OCI-LY3 (cell line): Measurements from ENCODE around the gene RBM20.

Source experiments
- H2AFZ ChIP-seq: fragments of 200-600, 300-600 bp; shearing (Covaris generic); 2 replicates; pipeline ENCODE4 v1.6.0; 2014; ENCODE audit warnings: antibody characterized with exemption, low read depth, low read length
- H3K27ac ChIP-seq: fragments of 200-600, 300-600 bp; sonication (generic); 2 replicates; pipeline ENCODE4 v1.5.1; 2014; ENCODE audit warnings: mild to moderate bottlenecking, low read length, moderate library complexity, mixed read lengths
- H3K27me3 ChIP-seq: fragments of 200-600, 300-600 bp; sonication (generic); 2 replicates; pipeline ENCODE4 v1.6.1; 2014; ENCODE audit warnings: low read depth, low read length, mixed read lengths
- H3K36me3 ChIP-seq: fragments of 200-600, 300-600 bp; sonication (generic); replicated peaks from 2 replicates; pipeline ENCODE3; 2014; ENCODE audit warnings: low read depth, low read length, mixed read lengths
- H3K4me1 ChIP-seq: fragments of 300-600, 200-600 bp; sonication (generic); 2 replicates; pipeline ENCODE4 v1.6.1; 2014; ENCODE audit warnings: low read length, mixed read lengths
- H3K4me2 ChIP-seq: fragments of 200-600, 300-600 bp; sonication (generic); 2 replicates; pipeline ENCODE4 v1.6.1; 2014; ENCODE audit warnings: low read length, mixed read lengths
- H3K4me3 ChIP-seq: fragments of 300-600, 200-600 bp; sonication (generic); 2 replicates; pipeline ENCODE4 v1.5.1; 2014; ENCODE audit warnings: antibody characterized with exemption, mild to moderate bottlenecking, low read length, moderate library complexity
- H3K79me2 ChIP-seq: fragments of 300-600, 200-600 bp; shearing (Covaris generic); 2 replicates; pipeline ENCODE4 v1.6.1; 2014; ENCODE audit warnings: mild to moderate bottlenecking, low read length, mixed read lengths
- H3K9ac ChIP-seq: fragments of 300-600, 200-600 bp; shearing (Covaris generic); 2 replicates; pipeline ENCODE4 v1.6.0; 2014; ENCODE audit warnings: mild to moderate bottlenecking, low read length, moderate library complexity
- H3K9me3 ChIP-seq: fragments of 200-600, 300-600 bp; shearing (Covaris generic); 2 replicates; pipeline ENCODE4 v1.6.1; 2014; ENCODE audit warnings: low read length, mixed read lengths; ENCODE audit not compliant: insufficient read depth
- H4K20me1 ChIP-seq: fragments of 200-600, 300-600 bp; sonication (generic); 2 replicates; pipeline ENCODE4 v1.6.1; 2016; ENCODE audit warnings: low read length, mixed read lengths; ENCODE audit not compliant: insufficient read depth
- CTCF ChIP-seq: fragments of 200-600, 300-600 bp; sonication (generic); IDR thresholded peaks from 2 replicates; pipeline ENCODE4 v1.5.1; 2014; ENCODE audit warnings: antibody characterized with exemption, low read length, low read depth
- EZH2phosphoT487 ChIP-seq: fragments of 200-600 bp; shearing (Covaris generic); IDR thresholded peaks from 2 replicates; pipeline ENCODE4 v1.6.1; 2018; ENCODE audit warnings: antibody characterized with exemption, mixed run types, low read depth

RBM20 gene

DNA sequence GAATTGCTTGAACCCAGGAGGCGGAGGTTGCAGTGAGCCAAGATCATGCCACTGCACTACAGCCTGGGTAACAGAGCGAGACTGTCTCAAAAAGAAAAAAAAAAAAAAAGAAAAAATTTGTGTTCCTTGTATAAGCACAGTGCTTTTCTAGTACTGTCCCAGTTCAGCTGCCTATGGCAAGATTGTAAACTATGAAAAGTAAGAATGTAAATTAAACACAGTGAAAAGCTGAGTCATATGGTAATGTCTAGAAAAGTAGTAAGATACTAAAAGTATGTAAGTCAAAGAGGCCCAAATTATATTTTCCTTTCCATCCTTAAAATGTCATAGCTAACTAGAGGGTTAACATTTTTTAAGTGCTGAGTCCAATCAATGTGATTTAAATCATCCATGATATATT lies 42.8 kb downstream of the RBM20 start:
- H3K27ac ChIP-seq = no peak overlapping the region

GRCh38 chr10:110687400-110687799 lies 43.3 kb downstream of the RBM20 start:
- Histone ChIP-seq H3K9me3 (no peaks in the 10 kb centered on the region), H3K36me3 (no peaks in the 10 kb centered on the region), H3K4me3 (no peak overlapping the region), H3K4me1 (0 out of 2 replicates have a peak, but pooled peaks cover 1% of the 10 kb centered on the region), H2AFZ (no peak overlapping the region), H3K27me3 (peaks cover 11% of the 10 kb centered on the region; the same call in 1 of the 2 replicates), H3K9ac (no peak overlapping the region), H3K79me2 (no peaks in the 10 kb centered on the region), H3K4me2 (no peak overlapping the region), H3K27ac (no peak overlapping the region), H4K20me1 (no peaks in the 10 kb centered on the region)
- TF ChIP-seq CTCF (no peak), EZH2phosphoT487 (no peak)

More for the DNA sequence above, 42.8 kb downstream of the RBM20 start:
- peaks cover 12% of the 10 kb centered on the region; the same call in 1 of the 2 replicates for H3K27me3 ChIP-seq
- no peaks in the 10 kb centered on the region for H3K36me3 ChIP-seq
- no peak overlapping the region for H2AFZ ChIP-seq
- H3K4me3 ChIP-seq = no peak overlapping the region
- H4K20me1 ChIP-seq = no peaks in the 10 kb centered on the region
- H3K9me3 ChIP-seq = no peaks in the 10 kb centered on the region
- no peak overlapping the region for H3K9ac ChIP-seq
- no peaks in the 10 kb centered on the region for H3K79me2 ChIP-seq
- TF ChIP-seq CTCF (no peak), EZH2phosphoT487 (no peak)
- no peak overlapping the region for H3K4me2 ChIP-seq
- H3K4me1 ChIP-seq = 0 out of 2 replicates have a peak, but pooled peaks cover 5% of the 10 kb centered on the region

DNA sequence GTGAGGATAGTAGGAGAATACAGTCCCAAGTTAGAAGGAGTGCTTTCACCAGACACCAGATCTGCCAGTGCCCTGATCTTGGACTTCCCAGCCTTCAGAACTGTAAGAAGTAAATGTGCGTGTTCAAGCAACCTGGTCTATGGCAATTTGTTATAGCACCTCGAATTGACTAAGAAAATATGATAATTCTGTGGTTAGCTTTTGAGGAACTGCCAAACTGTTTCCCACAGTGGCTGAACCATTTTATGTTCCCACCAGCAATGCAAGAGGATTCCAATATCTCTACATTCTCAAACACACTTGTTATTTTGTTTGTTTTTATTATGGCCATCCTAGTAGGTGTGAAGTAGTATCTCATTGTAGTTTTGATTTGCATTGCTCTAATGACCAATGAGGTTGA lies 47.0 kb downstream of the RBM20 start:
- Histone ChIP-seq H3K79me2 (no peaks in the 10 kb centered on the region), H3K27me3 (peaks cover 6% of the 10 kb centered on the region; the same call in 1 of the 2 replicates), H3K9ac (no peak overlapping the region), H3K4me2 (no peak overlapping the region), H3K36me3 (no peaks in the 10 kb centered on the region), H3K4me3 (no peak overlapping the region), H4K20me1 (no peaks in the 10 kb centered on the region), H3K9me3 (no peaks in the 10 kb centered on the region), H3K27ac (no peak overlapping the region), H3K4me1 (no peaks in the 10 kb centered on the region), H2AFZ (no peak overlapping the region)
- TF ChIP-seq CTCF (no peak), EZH2phosphoT487 (no peak)

DNA sequence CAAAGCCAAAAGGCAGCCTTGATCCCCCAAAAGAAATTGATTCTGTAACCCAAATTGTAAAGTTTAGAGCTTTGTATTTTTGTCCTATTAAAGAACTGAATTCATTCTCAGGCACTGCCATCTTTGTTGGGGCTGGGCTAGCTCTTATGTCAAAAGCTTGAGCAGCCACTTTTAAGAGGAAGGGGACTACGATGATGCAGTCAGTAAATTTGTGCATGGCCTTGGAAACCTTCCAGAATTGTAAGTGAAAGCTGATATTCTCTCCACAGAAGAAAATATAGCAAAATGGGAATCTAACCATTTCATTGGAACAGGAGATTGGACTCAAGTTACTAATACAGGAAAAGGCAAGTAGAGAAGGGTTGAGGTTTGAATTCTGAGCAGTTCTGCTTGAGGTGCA lies 50.1 kb downstream of the RBM20 start:
- H3K9ac ChIP-seq = no peak overlapping the region
- no peaks in the 10 kb centered on the region for H3K79me2 ChIP-seq
- H2AFZ ChIP-seq = no peak overlapping the region
- H3K4me3 ChIP-seq = no peak overlapping the region
- H3K36me3 ChIP-seq = no peaks in the 10 kb centered on the region
- H3K27me3 ChIP-seq = peaks cover 6% of the 10 kb centered on the region; the same call in 1 of the 2 replicates
- H3K27ac ChIP-seq = no peak overlapping the region
- no peaks in the 10 kb centered on the region for H3K9me3 ChIP-seq
- no peak overlapping the region for H3K4me2 ChIP-seq
- TF ChIP-seq CTCF = no peak
- no peak for TF ChIP-seq EZH2phosphoT487
- H3K4me1 ChIP-seq = no peaks in the 10 kb centered on the region
- no peaks in the 10 kb centered on the region for H4K20me1 ChIP-seq
